Vagina (tissue), 2 donors: ENCODE data around the gene RCAN2.

Experiments used
- CTCF ChIP-seq, 3 experiments: fragments of 450-650 bp in 2 of 3; fragments of 200-600 bp in 1 of 3; sonication (generic) in 1 of 3; IDR thresholded peaks; one replicate each; pipeline ENCODE4 v1.5.1; 2017 to 2019; ENCODE audit warnings: antibody characterized with exemption in 3 of 3, mild to moderate bottlenecking in 2 of 3, moderate library complexity in 2 of 3
- POLR2A ChIP-seq, 2 donors: fragments of 450-650 bp; IDR thresholded peaks; one replicate each; pipeline ENCODE4 v1.6.1; 2017; ENCODE audit warnings: antibody characterized with exemption in 2 of 2, mild to moderate bottlenecking in 2 of 2, moderate library complexity in 2 of 2

GRCh38 chr6:46276576-46277142, 214.6 kb downstream of the RCAN2 start:
- no peak for TF ChIP-seq CTCF (IDR thresholded peaks at IDR 0.05)
- TF ChIP-seq POLR2A (IDR thresholded peaks at IDR 0.05) = no peak
